MM.1S (cell line): ENCODE measurements around the gene SPAG7.
"Not testable (repeated sequence)": the region's sequence is repeated elsewhere in the genome, so short reads cannot be mapped to it uniquely, and the experiment has no call there.

ENCODE experiments used
- DNase-seq: peaks from one replicate; pipeline ENCODE4 v3.0.0-alpha.2; 2015
- H2AFZ ChIP-seq: fragments of 300-600 bp; sonication (generic); 2 replicates; pipeline ENCODE4 v1.6.0; 2016; ENCODE audit warnings: antibody characterized with exemption, low read length
- H3F3A ChIP-seq: fragments of 300-600 bp; sonication (generic); 2 replicates; pipeline ENCODE4 v1.6.1; 2016; ENCODE audit warnings: mild to moderate bottlenecking, antibody characterized with exemption, low read length, moderate library complexity, mixed read lengths; ENCODE audit not compliant: insufficient read depth
- H3K27ac ChIP-seq: fragments of 300-600 bp; sonication (generic); 2 replicates; pipeline ENCODE4 v1.5.1; 2016; ENCODE audit warnings: mild to moderate bottlenecking, low read length
- H3K27me3 ChIP-seq: fragments of 300-600 bp; sonication (generic); replicated peaks from 2 replicates; pipeline ENCODE4 v1.6.0; 2016; ENCODE audit warnings: low read length; ENCODE audit not compliant: insufficient read depth
- H3K36me3 ChIP-seq: fragments of 300-600 bp; sonication (generic); replicated peaks from 2 replicates; pipeline ENCODE4 v1.6.1; 2016; ENCODE audit warnings: mild to moderate bottlenecking, low read length, mixed read lengths; ENCODE audit not compliant: insufficient read depth
- H3K4me1 ChIP-seq: fragments of 300-600 bp; sonication (generic); 2 replicates; pipeline ENCODE4 v1.6.1; 2016; ENCODE audit warnings: low read length, mixed read lengths
- H3K4me2 ChIP-seq: fragments of 300-600 bp; sonication (generic); 2 replicates; pipeline ENCODE4 v1.6.0; 2016; ENCODE audit warnings: low read depth, low read length
- H3K4me3 ChIP-seq: fragments of 300-600 bp; sonication (generic); 2 replicates; pipeline ENCODE4 v1.5.1; 2016; ENCODE audit warnings: low read length, mixed read lengths
- H3K79me2 ChIP-seq: fragments of 300-600 bp; sonication (generic); 2 replicates; pipeline ENCODE4 v1.6.1; 2016; ENCODE audit warnings: mixed run types, low read length, mixed read lengths
- H3K9ac ChIP-seq: fragments of 300-600 bp; sonication (generic); 2 replicates; pipeline ENCODE4 v1.6.1; 2016; ENCODE audit warnings: low read length, mixed read lengths
- H3K9me2 ChIP-seq: fragments of 300-600 bp; sonication (generic); replicated peaks from 2 replicates; pipeline ENCODE4 v1.6.1; 2016; ENCODE audit warnings: mild to moderate bottlenecking, low read length, mixed read lengths; ENCODE audit not compliant: insufficient read depth
- H3K9me3 ChIP-seq: fragments of 300-600 bp; sonication (generic); replicated peaks from 2 replicates; pipeline ENCODE4 v1.6.1; 2016; ENCODE audit warnings: mild to moderate bottlenecking, low read length, mixed read lengths; ENCODE audit not compliant: insufficient read depth
- H4K20me1 ChIP-seq: fragments of 300-600 bp; sonication (generic); 2 replicates; pipeline ENCODE4 v1.6.1; 2016; ENCODE audit warnings: mild to moderate bottlenecking, low read length, moderate library complexity, mixed read lengths; ENCODE audit not compliant: insufficient read depth
- CTCF ChIP-seq: fragments of 300-600 bp; sonication (generic); IDR thresholded peaks from 2 replicates; pipeline ENCODE4 v1.5.1; 2016; ENCODE audit warnings: antibody characterized with exemption, low read length, mixed read lengths
- EZH2 ChIP-seq: fragments of 300-600 bp; sonication (generic); optimal IDR thresholded peaks from 2 replicates; pipeline ENCODE3; 2017; ENCODE audit warnings: low read depth, mild to moderate bottlenecking, antibody characterized with exemption, low read length, mixed read lengths
- EZH2phosphoT487 ChIP-seq: fragments of 300-600 bp; sonication (generic); IDR thresholded peaks from 2 replicates; pipeline ENCODE4 v1.6.1; 2018; ENCODE audit warnings: antibody characterized with exemption, low read length

Gene SPAG7

GRCh38 chr17:4919511-4920047 is 48.0 kb downstream of the SPAG7 start:
- Histone ChIP-seq H3K79me2 (no peaks in the 10 kb centered on the region), H2AFZ (no peak overlapping the region), H3K4me3 (no peak overlapping the region), H3K36me3 (no peaks in the 10 kb centered on the region), H3K9ac (no peak overlapping the region), H3K27ac (no peak overlapping the region), H3K4me1 (no peaks in the 10 kb centered on the region), H3K9me3 (no peaks in the 10 kb centered on the region), H3K9me2 (no peaks in the 10 kb centered on the region), H3F3A (no peaks in the 10 kb centered on the region), H3K27me3 (no peaks in the 10 kb centered on the region), H4K20me1 (no peaks in the 10 kb centered on the region), H3K4me2 (no peak overlapping the region)
- no peak for DNase-seq
- TF ChIP-seq EZH2phosphoT487, result no peak
- TF ChIP-seq EZH2, result no peak
- TF ChIP-seq CTCF, result no peak

GRCh38 chr17:4914551-4914950 is 53.1 kb downstream of the SPAG7 start:
- H3K9me2 ChIP-seq, H3K36me3 ChIP-seq, H3K9me3 ChIP-seq: not testable (repeated sequence)

GRCh38 chr17:4913994-4914393 is 53.6 kb downstream of the SPAG7 start:
- Histone ChIP-seq H3K4me1 (no peaks in the 10 kb centered on the region), H3K9ac (no peak overlapping the region), H3K79me2 (no peaks in the 10 kb centered on the region), H3K9me3 (no peaks in the 10 kb centered on the region), H3K4me2 (no peak overlapping the region), H4K20me1 (no peaks in the 10 kb centered on the region), H3K36me3 (no peaks in the 10 kb centered on the region), H3K9me2 (no peaks in the 10 kb centered on the region), H3K27ac (no peak overlapping the region), H3K4me3 (no peak overlapping the region), H2AFZ (no peak overlapping the region), H3K27me3 (no peaks in the 10 kb centered on the region), H3F3A (no peaks in the 10 kb centered on the region)
- DNase-seq, result no peak
- TF ChIP-seq EZH2phosphoT487, result no peak
- TF ChIP-seq CTCF, result no peak

More at GRCh38 chr17:4914551-4914950, 53.1 kb downstream of the SPAG7 start:
- not testable (repeated sequence) for H3K27me3 ChIP-seq, H2AFZ ChIP-seq, H3K4me1 ChIP-seq, H3K4me2 ChIP-seq, H3K79me2 ChIP-seq, H3K27ac ChIP-seq, H3K9ac ChIP-seq, H3F3A ChIP-seq, H3K4me3 ChIP-seq, H4K20me1 ChIP-seq, DNase-seq
